IPS DF 19.7 (cell line): ENCODE measurements around the gene BMP7.

Experiments
- DNase-seq: peaks from one replicate; pipeline ENCODE4 v3.0.0-alpha.2; 2013; ENCODE audit warnings: low read depth, low spot score

BMP7 gene

GRCh38 chr20:57124800-57125517 lies 141.5 kb downstream of the BMP7 start:
- DNase-seq = no peak

- no peak for DNase-seq
Measured at GRCh38 chr20:57124366-57124765, 142.1 kb downstream of the BMP7 start.

- no peak for DNase-seq
Measured at GRCh38 chr20:57123504-57123903, 142.9 kb downstream of the BMP7 start.

- no peak for DNase-seq
Measured at GRCh38 chr20:57122536-57123489, 143.6 kb downstream of the BMP7 start.

GRCh38 chr20:57118964-57119363 lies 147.5 kb downstream of the BMP7 start:
- no peak for DNase-seq
